ENCODE measurements around the gene SPATC1L. TPM values are rescaled to one million over a fixed set of nuclear protein-coding genes. Genes with fewer than 3 reads are reported as not detected.

SPATC1L gene
- total RNA-seq, 1 experiment from 2014 or later = 36.0 TPM

DNA sequence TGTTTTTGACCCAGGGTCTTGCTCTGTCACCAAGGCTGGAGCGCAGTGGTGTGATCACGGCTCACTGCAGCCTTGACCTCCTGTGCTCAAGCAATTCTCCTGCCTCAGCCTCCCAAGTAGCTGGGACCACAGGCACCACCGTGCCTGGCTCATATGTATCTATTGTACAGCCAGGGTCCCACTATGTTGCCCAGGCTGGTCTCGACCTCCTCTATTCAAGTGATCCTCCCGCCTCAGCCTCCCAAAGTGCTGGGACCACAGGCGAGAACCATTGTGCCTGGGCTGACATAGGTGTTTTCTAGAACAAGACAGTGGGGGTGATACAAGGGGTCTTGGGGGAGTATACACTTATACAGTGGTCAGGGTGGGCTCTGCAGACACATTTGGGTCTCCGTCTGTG, 46.4 kb downstream of the SPATC1L start:
- H4K91ac ChIP-seq (ENCODE audit: insufficient read length, low read depth, low read length) = no peak overlapping the region
- no peak overlapping the region for H2BK5ac ChIP-seq (ENCODE audit: insufficient read length, low read length)
- no peaks in the 10 kb centered on the region for H3K79me2 ChIP-seq (ENCODE audit: insufficient read depth, low read length)
- H3K4me2 ChIP-seq (ENCODE audit: insufficient read depth, insufficient read length, low read length) = no peak overlapping the region
- no peak overlapping the region for H4K5ac ChIP-seq (ENCODE audit: insufficient read length, low read depth, low read length)
- TF ChIP-seq, protein P1, sequence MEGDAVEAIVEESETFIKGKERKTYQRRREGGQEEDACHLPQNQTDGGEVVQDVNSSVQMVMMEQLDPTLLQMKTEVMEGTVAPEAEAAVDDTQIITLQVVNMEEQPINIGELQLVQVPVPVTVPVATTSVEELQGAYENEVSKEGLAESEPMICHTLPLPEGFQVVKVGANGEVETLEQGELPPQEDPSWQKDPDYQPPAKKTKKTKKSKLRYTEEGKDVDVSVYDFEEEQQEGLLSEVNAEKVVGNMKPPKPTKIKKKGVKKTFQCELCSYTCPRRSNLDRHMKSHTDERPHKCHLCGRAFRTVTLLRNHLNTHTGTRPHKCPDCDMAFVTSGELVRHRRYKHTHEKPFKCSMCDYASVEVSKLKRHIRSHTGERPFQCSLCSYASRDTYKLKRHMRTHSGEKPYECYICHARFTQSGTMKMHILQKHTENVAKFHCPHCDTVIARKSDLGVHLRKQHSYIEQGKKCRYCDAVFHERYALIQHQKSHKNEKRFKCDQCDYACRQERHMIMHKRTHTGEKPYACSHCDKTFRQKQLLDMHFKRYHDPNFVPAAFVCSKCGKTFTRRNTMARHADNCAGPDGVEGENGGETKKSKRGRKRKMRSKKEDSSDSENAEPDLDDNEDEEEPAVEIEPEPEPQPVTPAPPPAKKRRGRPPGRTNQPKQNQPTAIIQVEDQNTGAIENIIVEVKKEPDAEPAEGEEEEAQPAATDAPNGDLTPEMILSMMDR (conservative IDR thresholded peaks at IDR 0.05) = no peak
- no peak overlapping the region for H3K18ac ChIP-seq (ENCODE audit: insufficient read length, low read depth, low read length)
- no peak overlapping the region for H3K23ac ChIP-seq (ENCODE audit: insufficient read length, low read depth, low read length)
- no peak overlapping the region for H3K56ac ChIP-seq (ENCODE audit: insufficient read length, low read depth, low read length)
- no peaks in the 10 kb centered on the region for H3K4me1 ChIP-seq (ENCODE audit: insufficient read depth, low read length)
- peak overlapping the region in 1 of 3 experiments; percentile 34; a peak in 2 of 7 replicates for H3K27ac Mint-ChIP-seq
- H3K4ac ChIP-seq (ENCODE audit: low read depth, low read length) = no peak overlapping the region
- H3K14ac ChIP-seq (ENCODE audit: insufficient read depth, low read length) = no peak overlapping the region
- no peak overlapping the region for H4K8ac ChIP-seq (replicated peaks; ENCODE audit: insufficient read length, low read depth, low read length)
- H3K4me1 Mint-ChIP-seq = peaks cover 21 to 27% of the 10 kb centered on the region in 2 experiments
- no peak overlapping the region for H2AFZ ChIP-seq (ENCODE audit: low read length)
- H3K27ac ChIP-seq (ENCODE audit: insufficient read length, low read depth, low read length) = no peak overlapping the region
- H2AK5ac ChIP-seq (ENCODE audit: insufficient read length, low read length) = no peak overlapping the region
- DNase-seq = no peak
- H3K27me3 Mint-ChIP-seq (ENCODE audit: low read depth) = peaks cover 35% of the 10 kb centered on the region
- no peaks in the 10 kb centered on the region for H3K9me3 Mint-ChIP-seq
- no peaks in the 10 kb centered on the region for H3K79me1 ChIP-seq (ENCODE audit: insufficient read depth, low read depth, low read length, poor library complexity, severe bottlenecking)
- no peaks in the 10 kb centered on the region; the same call in 1 of the 2 replicates for H3K27me3 ChIP-seq (ENCODE audit: insufficient read depth, low read length)
- H3K36me3 Mint-ChIP-seq (ENCODE audit: insufficient read depth in 1 of 3, low read depth in 3 of 3) = peaks cover 6 to 7% (median 7%) of the 10 kb centered on the region in 3 experiments; a peak in 5 of 7 replicates
- no peak overlapping the region for H2BK12ac ChIP-seq (ENCODE audit: insufficient read length, low read depth, low read length)
- H2BK20ac ChIP-seq (ENCODE audit: low read depth, low read length, poor library complexity, severe bottlenecking) = no peak overlapping the region
- no peak overlapping the region for H2BK120ac ChIP-seq (ENCODE audit: low read depth, low read length, poor library complexity, severe bottlenecking)
- H3T11ph ChIP-seq (ENCODE audit: low read length) = no peak overlapping the region
- H3K9me3 ChIP-seq (ENCODE audit: control insufficient read depth, low read depth, low read length) = no peaks in the 10 kb centered on the region
- no peak overlapping the region for H3K4me3 Mint-ChIP-seq
- H2BK15ac ChIP-seq (ENCODE audit: low read depth, low read length) = no peak overlapping the region
- WGBS (ENCODE audit: extremely low coverage, insufficient read length, low lambda C conversion rate) = no CpG with 5 or more reads among the region's 7 CpGs
- H4K20me1 ChIP-seq (ENCODE audit: control insufficient read depth, insufficient read depth, insufficient read length) = no peaks in the 10 kb centered on the region
- H3K9ac ChIP-seq (ENCODE audit: extremely low read depth, insufficient read length, low read length) = no peak overlapping the region
- H3K23me2 ChIP-seq (ENCODE audit: insufficient read length, low read depth, low read length, poor library complexity, severe bottlenecking) = no peaks in the 10 kb centered on the region

All from H9 (cell line).